ENCODE data around the gene PCDHA1.

The PCDHA1 gene

DNA sequence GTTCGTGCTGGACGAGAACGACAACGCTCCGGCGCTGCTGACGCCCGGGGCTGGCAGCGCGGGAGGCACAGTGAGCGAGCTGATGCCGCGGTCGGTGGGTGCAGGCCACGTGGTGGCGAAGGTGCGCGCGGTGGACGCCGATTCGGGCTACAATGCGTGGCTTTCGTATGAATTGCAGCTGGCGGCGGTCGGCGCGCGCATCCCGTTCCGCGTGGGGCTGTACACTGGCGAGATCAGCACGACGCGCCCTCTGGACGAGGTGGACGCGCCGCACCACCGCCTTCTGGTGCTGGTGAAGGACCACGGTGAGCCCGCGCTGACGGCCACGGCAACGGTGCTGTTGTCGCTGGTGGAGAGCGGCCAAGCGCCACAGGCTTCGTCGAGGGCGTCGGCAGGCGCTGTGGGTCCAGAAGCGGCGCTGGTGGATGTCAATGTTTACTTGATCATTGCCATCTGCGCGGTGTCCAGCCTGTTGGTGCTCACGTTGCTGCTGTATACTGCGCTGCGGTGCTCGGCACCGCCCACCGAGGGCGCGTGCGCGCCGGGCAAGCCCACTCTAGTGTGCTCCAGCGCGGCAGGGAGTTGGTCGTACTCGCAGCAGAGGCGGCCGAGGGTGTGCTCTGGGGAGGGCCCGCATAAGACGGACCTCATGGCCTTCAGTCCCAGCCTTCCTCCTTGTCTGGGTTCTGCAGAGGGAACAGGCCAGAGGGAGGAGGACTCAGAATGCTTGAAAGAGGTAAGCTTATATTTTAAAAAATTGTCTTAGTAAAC is 98.2 kb downstream of the PCDHA1 start:
- no peak for ATAC-seq
- TF ChIP-seq TSHZ2 (CRISPR knock-in tag; IDR thresholded peaks at IDR 0.05) (no peak), ARNTL (CRISPR knock-in tag; IDR thresholded peaks at IDR 0.05; ENCODE audit: borderline replicate concordance, low read depth) (no peak), ZNF565 (CRISPR knock-in tag; conservative IDR thresholded peaks at IDR 0.05; ENCODE audit: low read depth) (no peak), CSDC2 (CRISPR knock-in tag; IDR thresholded peaks at IDR 0.05) (no peak), ZFP3 (CRISPR knock-in tag; IDR thresholded peaks at IDR 0.05) (no peak), GLIS3 (CRISPR knock-in tag; IDR thresholded peaks at IDR 0.05) (no peak), ZNF8 (CRISPR knock-in tag; IDR thresholded peaks at IDR 0.05) (no peak), TCF4 (CRISPR knock-in tag; IDR thresholded peaks at IDR 0.05; ENCODE audit: borderline replicate concordance) (no peak), SNAI2 (CRISPR knock-in tag; IDR thresholded peaks at IDR 0.05) (no peak), BACH2 (CRISPR knock-in tag; IDR thresholded peaks at IDR 0.05; ENCODE audit: borderline replicate concordance) (no peak), ZNF70 (CRISPR knock-in tag; IDR thresholded peaks at IDR 0.05) (no peak), ISL1 (CRISPR knock-in tag; IDR thresholded peaks at IDR 0.05) (no peak), RARB (CRISPR knock-in tag; IDR thresholded peaks at IDR 0.05) (no peak), TOX (CRISPR knock-in tag; IDR thresholded peaks at IDR 0.05; ENCODE audit: borderline replicate concordance) (no peak), POU6F1 (CRISPR knock-in tag; IDR thresholded peaks at IDR 0.05; ENCODE audit: borderline replicate concordance, low read depth) (no peak), ESRRG (CRISPR knock-in tag; IDR thresholded peaks at IDR 0.05) (no peak), PPARA (CRISPR knock-in tag; IDR thresholded peaks at IDR 0.05; ENCODE audit: borderline replicate concordance) (no peak)
- TF ChIP-seq, protein P1, sequence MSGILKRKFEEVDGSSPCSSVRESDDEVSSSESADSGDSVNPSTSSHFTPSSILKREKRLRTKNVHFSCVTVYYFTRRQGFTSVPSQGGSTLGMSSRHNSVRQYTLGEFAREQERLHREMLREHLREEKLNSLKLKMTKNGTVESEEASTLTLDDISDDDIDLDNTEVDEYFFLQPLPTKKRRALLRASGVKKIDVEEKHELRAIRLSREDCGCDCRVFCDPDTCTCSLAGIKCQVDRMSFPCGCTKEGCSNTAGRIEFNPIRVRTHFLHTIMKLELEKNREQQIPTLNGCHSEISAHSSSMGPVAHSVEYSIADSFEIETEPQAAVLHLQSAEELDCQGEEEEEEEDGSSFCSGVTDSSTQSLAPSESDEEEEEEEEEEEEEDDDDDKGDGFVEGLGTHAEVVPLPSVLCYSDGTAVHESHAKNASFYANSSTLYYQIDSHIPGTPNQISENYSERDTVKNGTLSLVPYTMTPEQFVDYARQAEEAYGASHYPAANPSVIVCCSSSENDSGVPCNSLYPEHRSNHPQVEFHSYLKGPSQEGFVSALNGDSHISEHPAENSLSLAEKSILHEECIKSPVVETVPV (CRISPR knock-in tag; IDR thresholded peaks at IDR 0.05), result no peak
- TF ChIP-seq, protein P2, sequence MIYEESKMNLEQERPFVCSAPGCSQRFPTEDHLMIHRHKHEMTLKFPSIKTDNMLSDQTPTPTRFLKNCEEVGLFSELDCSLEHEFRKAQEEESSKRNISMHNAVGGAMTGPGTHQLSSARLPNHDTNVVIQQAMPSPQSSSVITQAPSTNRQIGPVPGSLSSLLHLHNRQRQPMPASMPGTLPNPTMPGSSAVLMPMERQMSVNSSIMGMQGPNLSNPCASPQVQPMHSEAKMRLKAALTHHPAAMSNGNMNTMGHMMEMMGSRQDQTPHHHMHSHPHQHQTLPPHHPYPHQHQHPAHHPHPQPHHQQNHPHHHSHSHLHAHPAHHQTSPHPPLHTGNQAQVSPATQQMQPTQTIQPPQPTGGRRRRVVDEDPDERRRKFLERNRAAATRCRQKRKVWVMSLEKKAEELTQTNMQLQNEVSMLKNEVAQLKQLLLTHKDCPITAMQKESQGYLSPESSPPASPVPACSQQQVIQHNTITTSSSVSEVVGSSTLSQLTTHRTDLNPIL (CRISPR knock-in tag; IDR thresholded peaks at IDR 0.05; ENCODE audit: low read depth), result no peak
- TF ChIP-seq, protein P3, sequence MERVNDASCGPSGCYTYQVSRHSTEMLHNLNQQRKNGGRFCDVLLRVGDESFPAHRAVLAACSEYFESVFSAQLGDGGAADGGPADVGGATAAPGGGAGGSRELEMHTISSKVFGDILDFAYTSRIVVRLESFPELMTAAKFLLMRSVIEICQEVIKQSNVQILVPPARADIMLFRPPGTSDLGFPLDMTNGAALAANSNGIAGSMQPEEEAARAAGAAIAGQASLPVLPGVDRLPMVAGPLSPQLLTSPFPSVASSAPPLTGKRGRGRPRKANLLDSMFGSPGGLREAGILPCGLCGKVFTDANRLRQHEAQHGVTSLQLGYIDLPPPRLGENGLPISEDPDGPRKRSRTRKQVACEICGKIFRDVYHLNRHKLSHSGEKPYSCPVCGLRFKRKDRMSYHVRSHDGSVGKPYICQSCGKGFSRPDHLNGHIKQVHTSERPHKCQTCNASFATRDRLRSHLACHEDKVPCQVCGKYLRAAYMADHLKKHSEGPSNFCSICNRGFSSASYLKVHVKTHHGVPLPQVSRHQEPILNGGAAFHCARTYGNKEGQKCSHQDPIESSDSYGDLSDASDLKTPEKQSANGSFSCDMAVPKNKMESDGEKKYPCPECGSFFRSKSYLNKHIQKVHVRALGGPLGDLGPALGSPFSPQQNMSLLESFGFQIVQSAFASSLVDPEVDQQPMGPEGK (CRISPR knock-in tag; IDR thresholded peaks at IDR 0.05; ENCODE audit: borderline replicate concordance), result no peak

GRCh38 chr5:140916325-140916724 is 130.4 kb downstream of the PCDHA1 start:
- no peak for ATAC-seq
- TF ChIP-seq, protein P2 (CRISPR knock-in tag; IDR thresholded peaks at IDR 0.05; ENCODE audit: low read depth), result no peak
- TF ChIP-seq TOX (CRISPR knock-in tag; IDR thresholded peaks at IDR 0.05; ENCODE audit: borderline replicate concordance) (no peak), ESRRG (CRISPR knock-in tag; IDR thresholded peaks at IDR 0.05) (no peak), ARNTL (CRISPR knock-in tag; IDR thresholded peaks at IDR 0.05; ENCODE audit: borderline replicate concordance, low read depth) (no peak), ZC3H10 (CRISPR knock-in tag; IDR thresholded peaks at IDR 0.05) (no peak), OSR1 (CRISPR knock-in tag; IDR thresholded peaks at IDR 0.05) (no peak), GLIS3 (CRISPR knock-in tag; IDR thresholded peaks at IDR 0.05) (no peak), POU6F1 (CRISPR knock-in tag; IDR thresholded peaks at IDR 0.05; ENCODE audit: borderline replicate concordance, low read depth) (no peak), RARB (CRISPR knock-in tag; IDR thresholded peaks at IDR 0.05) (no peak), TCF4 (CRISPR knock-in tag; IDR thresholded peaks at IDR 0.05; ENCODE audit: borderline replicate concordance) (no peak), ZNF8 (CRISPR knock-in tag; IDR thresholded peaks at IDR 0.05) (no peak), ZFP30 (CRISPR knock-in tag; IDR thresholded peaks at IDR 0.05) (no peak), PPARA (CRISPR knock-in tag; IDR thresholded peaks at IDR 0.05; ENCODE audit: borderline replicate concordance) (no peak)

All from SK-N-SH treated with all-trans-retinoic acid at 6 μM for 48 hours (cell line).